GM12873 (cell line): ENCODE data around the gene RNF144B.

Source experiments
- CTCF ChIP-seq: IDR thresholded peaks from 2 replicates; pipeline ENCODE4 v1.5.1; 2012; ENCODE audit warnings: low read depth, mild to moderate bottlenecking, moderate library complexity, low read length, control low read depth; ENCODE audit not compliant: insufficient read depth; ENCODE audit errors: missing control alignments

RNF144B gene

GRCh38 chr6:18423426-18423825, 36.3 kb downstream of the RNF144B start:
- TF ChIP-seq CTCF = no peak

GRCh38 chr6:18424201-18424600, 37.1 kb downstream of the RNF144B start:
- TF ChIP-seq CTCF = no peak

- no peak for TF ChIP-seq CTCF
These were observed 38.1 kb downstream of the RNF144B start for GRCh38 chr6:18425218-18425617.

GRCh38 chr6:18427296-18427695, 40.1 kb downstream of the RNF144B start:
- no peak for TF ChIP-seq CTCF

- TF ChIP-seq CTCF = no peak
These were observed 42.6 kb downstream of the RNF144B start for GRCh38 chr6:18429655-18430297.

GRCh38 chr6:18431581-18431980, 44.4 kb downstream of the RNF144B start:
- TF ChIP-seq CTCF = no peak

GRCh38 chr6:18432180-18432579, 45.0 kb downstream of the RNF144B start:
- no peak for TF ChIP-seq CTCF

GRCh38 chr6:18432619-18433018, 45.5 kb downstream of the RNF144B start:
- no peak for TF ChIP-seq CTCF
